GM19043 (cell line): ENCODE measurements around the gene MTA2.
"Not testable (repeated sequence)": the region's sequence is repeated elsewhere in the genome, so short reads cannot be mapped to it uniquely, and the experiment has no call there.

Experiments used
- ATAC-seq: cut with Tn5 transposase; IDR thresholded peaks from one replicate; pipeline ENCODE4 v1.9.1; 2021; ENCODE audit warnings: low read depth; ENCODE audit not compliant: unreplicated experiment

The MTA2 gene

DNA sequence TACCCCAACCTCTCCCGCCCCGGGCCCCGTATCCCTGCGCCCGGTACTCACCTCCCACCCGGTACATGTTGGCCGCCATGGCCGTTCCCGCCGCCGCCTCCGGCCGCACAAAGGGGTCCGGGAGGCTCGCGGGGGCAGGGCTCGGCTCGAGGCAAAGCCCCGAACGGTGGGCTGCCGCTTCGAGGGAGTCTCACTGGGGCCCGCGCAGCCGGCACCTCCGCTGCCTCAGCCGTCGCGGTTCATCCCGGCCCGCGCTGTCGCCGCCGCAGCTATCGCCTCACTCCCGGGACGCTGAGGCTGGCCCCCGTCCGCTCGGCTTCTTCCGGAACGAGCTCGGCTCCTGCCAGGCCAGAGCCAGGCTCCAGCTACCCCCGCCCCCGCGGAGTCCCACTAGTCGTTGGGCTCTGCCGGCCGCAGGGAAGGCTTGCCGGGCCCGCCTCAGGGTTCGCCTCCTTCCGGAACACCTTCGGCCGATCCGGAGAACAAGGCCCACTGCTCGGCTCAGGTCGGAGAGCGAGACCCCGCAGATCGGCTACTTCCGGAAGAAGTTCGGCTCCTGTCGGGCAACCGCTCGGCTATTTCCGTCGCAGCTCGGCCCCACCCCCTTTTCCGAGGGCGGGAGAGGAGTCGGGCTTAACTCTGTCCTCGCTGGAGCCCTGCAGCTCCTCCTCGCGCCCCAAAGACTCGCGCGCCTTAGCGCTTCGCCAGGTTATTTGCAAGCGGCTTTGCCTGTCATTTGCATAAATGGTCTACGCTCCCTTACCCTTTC is at the start of gene MTA2:
MTA2 (minus strand) TSS at position 494 of the 769 bp plus-strand sequence; CDS start at position 79, 415 bp downstream.
- ATAC-seq, result peak; percentile 64

DNA sequence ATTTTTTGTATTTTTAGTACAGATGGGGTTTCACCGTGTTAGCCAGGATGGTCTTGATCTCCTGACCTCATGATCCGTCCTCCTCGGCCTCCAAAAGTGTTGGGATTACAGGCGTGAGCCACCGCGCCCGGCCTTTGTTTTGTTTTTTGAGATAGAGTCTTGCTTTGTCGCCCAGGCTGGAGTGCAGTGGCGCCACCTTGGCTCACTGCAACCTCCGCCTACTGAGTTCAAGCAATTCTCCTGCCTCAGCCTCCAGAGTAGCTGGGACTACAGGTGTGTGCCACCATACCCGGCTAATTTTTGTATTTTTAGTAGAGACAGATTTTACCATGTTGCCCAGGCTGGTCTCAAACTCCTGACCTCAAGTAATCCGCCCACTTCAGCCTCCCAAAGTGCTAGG is 48.6 kb upstream of the MTA2 start:
- ATAC-seq, result not testable (repeated sequence)

GRCh38 chr11:62649486-62649885 is 47.8 kb upstream of the MTA2 start:
- no peak for ATAC-seq

- no peak for ATAC-seq
Observed at GRCh38 chr11:62648967-62649364, 47.3 kb upstream of the MTA2 start.

- ATAC-seq, result no peak
Observed at GRCh38 chr11:62648185-62648966, 46.7 kb upstream of the MTA2 start.

DNA sequence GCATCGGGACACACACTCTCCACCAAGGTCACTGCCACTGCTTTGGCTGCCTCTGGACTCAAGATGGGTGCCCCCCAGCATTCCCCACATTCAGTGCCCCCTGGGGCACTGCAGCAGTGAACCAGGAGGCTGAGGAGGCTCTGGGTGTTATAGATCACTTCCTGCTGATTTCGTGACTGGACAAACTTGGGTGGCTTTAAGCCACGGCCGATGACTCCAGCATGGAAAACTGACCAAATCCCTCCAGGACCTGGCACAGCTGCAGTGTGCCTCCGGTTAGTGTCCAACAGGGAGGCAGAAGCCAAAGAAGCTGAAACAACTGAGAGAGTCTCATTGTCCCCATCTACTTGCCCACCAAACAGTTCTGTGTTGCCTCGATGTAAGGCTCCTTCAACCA is 45.9 kb upstream of the MTA2 start:
- no peak for ATAC-seq

GRCh38 chr11:62646825-62647608 is 45.4 kb upstream of the MTA2 start:
- no peak for ATAC-seq

GRCh38 chr11:62645946-62646824 is 44.5 kb upstream of the MTA2 start, which contains the start of gene GANAB:
GANAB (minus strand) TSS chr11:62646613; CDS start chr11:62646599, 14 bp downstream.
- peak; percentile 96 for ATAC-seq

DNA sequence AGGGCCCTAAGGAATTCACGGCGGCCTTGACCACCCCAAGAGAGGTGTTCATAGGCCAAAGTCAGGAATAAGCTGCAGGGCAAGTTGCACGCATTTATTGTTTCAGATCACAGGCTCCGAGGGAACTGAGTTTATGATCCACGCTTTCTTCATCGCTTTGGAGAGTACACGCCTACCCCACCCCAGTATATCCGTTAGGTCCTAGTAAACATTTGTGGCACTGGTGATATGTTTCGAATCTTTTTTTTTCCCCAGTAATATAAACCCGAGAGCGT is 43.9 kb upstream of the MTA2 start:
- no peak for ATAC-seq

GRCh38 chr11:62644220-62644619 is 42.6 kb upstream of the MTA2 start:
- ATAC-seq, result no peak

- no peak for ATAC-seq
Observed at GRCh38 chr11:62632492-62632891, 30.8 kb upstream of the MTA2 start.

- no peak for ATAC-seq
Observed at GRCh38 chr11:62627713-62628112, 26.0 kb upstream of the MTA2 start.

DNA sequence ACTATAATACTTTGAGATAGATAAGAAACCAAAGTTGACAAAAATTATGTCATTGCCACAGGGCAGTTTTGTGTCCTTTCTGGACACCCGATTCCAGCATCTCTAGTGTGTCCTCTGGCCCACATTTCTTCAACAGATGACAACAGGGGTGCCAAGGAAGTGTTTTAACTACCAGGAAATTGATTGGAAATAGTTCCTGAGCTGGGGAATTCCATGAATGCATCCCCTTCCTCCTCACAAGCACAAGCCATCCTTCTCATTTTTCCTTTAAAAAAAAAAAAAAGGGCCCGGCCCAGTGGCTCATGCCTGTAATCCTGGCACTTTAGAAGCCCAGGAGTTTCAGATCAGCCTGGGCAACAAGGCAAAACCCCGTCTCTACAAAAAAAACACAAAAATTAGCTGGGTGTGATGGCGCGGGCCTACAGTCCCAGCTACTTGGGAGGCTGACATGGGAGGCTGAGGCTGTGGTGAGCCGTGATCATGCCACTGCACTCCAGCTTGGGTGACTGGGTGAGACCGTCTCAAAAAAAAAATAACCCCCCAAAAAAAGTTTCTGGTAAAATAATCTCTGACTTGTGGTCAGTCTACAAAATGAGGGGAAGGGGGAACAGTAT is 20.9 kb upstream of the MTA2 start:
- no peak for ATAC-seq

DNA sequence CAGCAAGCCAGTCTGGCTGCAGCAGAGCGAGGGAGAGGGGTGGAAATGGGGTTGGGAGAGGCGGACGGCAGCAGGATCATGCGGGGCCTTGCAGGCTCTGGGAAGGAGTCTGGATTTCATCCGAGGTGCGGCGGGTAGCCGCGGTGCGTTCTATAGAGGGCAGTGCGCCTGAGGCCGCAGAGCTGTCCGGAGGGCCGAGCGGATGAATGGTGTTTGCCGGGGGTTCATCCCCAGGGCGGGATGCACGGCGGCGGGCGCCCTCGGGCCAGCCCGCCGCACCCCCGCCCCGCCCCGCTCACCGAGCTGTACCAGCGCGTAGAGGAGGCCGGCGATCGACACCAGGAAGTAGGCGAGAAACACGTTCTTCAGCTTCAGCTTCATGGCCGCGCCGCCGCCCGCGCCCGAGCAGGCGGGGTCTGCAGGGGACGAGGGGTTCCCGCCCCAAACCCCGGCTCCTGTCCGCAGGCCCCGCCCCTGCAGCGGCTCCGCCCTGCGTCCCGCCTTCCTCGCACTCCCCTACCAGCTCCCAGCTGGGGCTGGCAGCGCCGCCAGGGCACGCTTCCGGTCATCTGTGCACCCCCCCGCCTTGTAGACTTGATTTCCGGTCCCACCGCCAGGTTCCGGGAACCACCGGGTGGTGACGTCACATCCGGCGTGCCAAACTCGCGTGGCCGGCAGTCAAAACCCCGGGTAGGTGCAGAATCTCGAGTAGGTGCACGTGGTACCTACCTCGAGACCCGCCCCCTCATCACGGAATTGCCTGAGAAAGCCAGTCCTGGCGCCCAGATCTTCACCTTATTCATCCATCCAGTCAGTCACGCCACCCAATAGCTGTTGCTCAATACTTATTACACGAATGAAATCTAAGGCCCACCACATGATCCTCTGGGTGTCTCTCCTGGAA is 20.2 kb upstream of the MTA2 start, which contains the start of gene B3GAT3:
B3GAT3 (minus strand) TSS at position 420 of the 904 bp plus-strand sequence; CDS start at position 381, 39 bp downstream.
- ATAC-seq, result peak; percentile 95

- no peak for ATAC-seq
Observed at GRCh38 chr11:62621027-62621566, 19.4 kb upstream of the MTA2 start.

GRCh38 chr11:62616957-62617356 is 15.3 kb upstream of the MTA2 start:
- ATAC-seq, result not testable (repeated sequence)

DNA sequence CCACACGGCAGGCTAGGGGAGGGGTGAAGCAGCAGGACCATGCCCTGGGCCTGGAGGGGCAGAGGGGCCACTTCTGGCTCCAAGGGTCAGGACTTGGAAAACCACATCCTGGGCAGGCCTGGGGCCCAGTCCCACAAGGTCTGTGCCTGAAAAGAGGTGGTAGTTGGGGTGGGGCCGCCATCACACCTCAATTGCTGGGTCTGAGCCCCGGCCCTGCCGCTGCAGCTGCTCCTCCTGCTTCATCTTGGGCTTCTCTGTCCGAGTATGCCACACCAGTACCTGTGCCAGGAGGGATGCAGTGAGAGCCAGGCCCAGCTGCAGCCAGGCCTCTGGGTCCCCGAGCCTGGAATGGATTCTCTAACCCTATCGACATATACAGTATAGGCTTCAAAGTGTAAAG is 13.9 kb upstream of the MTA2 start:
- no peak for ATAC-seq

DNA sequence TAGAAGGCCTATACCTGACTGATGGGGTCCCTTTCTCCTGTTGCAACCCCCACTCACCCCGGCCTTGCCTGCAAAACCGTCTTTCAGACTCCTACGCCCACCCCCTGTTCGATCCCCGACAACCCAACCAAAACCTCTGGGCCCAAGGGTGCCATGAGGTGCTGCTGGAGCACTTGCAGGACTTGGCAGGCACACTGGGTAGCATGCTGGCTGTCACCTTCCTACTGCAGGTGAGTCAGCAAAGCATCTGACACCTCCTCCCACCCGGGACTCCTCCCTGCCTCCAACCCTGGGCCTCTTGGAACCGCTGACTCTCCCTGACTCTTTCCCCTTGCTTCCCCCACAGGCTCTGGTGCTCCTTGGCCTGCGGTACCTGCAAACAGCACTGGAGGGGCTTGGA is 12.6 kb upstream of the MTA2 start:
- ATAC-seq, result no peak
